ENCODE data around the gene HIBCH.
A peak's percentile ranks its signal among the peaks of the same experiment; 100 is the strongest.
"Not testable (repeated sequence)": the region's sequence is repeated elsewhere in the genome, so short reads cannot be mapped to it uniquely, and the experiment has no call there.

HIBCH gene

DNA sequence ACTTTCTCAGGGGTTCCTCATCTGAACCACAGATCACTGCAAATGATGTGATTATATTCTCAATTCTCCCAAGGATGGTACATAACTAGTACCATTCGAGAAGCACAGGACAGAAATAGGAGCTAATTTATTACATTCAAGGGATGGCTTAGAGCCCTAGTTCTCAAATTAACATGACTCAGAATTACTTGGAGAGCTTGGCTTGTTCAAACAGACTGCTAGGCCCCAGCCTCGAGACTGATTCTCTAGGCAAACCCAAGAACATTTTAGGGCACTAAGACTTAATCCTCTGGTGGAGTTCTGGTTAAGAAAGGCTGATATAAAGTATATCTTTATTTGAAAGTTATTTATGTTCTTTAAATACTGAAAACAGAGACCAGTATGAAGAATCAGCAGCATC is 35.8 kb downstream of the HIBCH start:
- peaks cover 3% of the 10 kb centered on the region for H3K9me3 Mint-ChIP-seq
- no peak overlapping the region for H3K4me3 Mint-ChIP-seq
- H3K36me3 Mint-ChIP-seq (ENCODE audit: low read depth), result peaks cover 73% of the 10 kb centered on the region
- no peaks in the 10 kb centered on the region for H3K4me1 Mint-ChIP-seq
- TF ChIP-seq, protein P1, sequence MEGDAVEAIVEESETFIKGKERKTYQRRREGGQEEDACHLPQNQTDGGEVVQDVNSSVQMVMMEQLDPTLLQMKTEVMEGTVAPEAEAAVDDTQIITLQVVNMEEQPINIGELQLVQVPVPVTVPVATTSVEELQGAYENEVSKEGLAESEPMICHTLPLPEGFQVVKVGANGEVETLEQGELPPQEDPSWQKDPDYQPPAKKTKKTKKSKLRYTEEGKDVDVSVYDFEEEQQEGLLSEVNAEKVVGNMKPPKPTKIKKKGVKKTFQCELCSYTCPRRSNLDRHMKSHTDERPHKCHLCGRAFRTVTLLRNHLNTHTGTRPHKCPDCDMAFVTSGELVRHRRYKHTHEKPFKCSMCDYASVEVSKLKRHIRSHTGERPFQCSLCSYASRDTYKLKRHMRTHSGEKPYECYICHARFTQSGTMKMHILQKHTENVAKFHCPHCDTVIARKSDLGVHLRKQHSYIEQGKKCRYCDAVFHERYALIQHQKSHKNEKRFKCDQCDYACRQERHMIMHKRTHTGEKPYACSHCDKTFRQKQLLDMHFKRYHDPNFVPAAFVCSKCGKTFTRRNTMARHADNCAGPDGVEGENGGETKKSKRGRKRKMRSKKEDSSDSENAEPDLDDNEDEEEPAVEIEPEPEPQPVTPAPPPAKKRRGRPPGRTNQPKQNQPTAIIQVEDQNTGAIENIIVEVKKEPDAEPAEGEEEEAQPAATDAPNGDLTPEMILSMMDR (IDR thresholded peaks at IDR 0.05; ENCODE audit: unreplicated experiment in 3 of 3), result no peak
- H3K27ac Mint-ChIP-seq, result no peak overlapping the region
- no peaks in the 10 kb centered on the region for H3K27me3 Mint-ChIP-seq (ENCODE audit: low read depth)

DNA sequence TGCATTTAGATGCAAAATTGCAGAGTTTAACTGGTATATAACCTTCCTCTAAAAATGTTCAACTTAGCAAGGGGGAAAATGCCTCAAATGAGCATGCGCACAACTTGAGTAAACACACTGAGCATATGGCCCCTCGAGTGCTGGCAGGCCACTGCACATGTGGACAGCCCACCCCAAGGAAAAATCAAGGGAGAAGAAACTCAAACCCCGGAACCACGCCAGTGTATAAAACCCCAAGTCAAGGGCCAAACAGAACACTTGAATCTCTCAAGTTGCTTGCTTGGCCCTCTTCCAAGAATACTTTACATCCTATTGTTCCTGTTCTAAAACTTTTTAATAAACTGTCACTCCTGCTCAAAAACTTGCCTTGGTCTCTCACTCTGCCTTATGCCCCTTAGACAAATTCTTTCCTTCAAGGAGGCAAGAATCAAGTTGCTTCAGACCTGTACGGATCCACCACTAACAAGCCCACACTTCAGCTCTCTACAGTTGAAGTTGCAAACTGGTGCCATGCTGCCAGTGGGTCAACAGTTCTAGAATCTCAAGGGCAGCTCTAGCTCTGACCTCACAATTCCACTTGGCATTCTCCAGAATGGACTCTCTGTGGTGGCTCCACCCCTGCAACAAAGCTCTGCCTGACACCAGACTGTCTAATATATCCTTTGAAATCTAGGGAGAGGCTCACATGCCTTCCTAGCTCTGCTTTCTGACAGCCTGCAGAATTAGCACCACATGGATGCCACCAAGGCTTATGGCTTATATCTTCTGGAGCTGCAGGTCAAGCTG is 38.9 kb downstream of the HIBCH start:
- peaks cover 72% of the 10 kb centered on the region for H3K36me3 Mint-ChIP-seq (ENCODE audit: low read depth)
- H3K27ac Mint-ChIP-seq, result no peak overlapping the region
- no peaks in the 10 kb centered on the region for H3K27me3 Mint-ChIP-seq (ENCODE audit: low read depth)
- H3K4me1 Mint-ChIP-seq, result no peaks in the 10 kb centered on the region
- H3K4me3 Mint-ChIP-seq, result no peak overlapping the region
- peaks cover 3% of the 10 kb centered on the region for H3K9me3 Mint-ChIP-seq
- TF ChIP-seq, protein P1 (IDR thresholded peaks at IDR 0.05; ENCODE audit: unreplicated experiment in 3 of 3), result no peak

DNA sequence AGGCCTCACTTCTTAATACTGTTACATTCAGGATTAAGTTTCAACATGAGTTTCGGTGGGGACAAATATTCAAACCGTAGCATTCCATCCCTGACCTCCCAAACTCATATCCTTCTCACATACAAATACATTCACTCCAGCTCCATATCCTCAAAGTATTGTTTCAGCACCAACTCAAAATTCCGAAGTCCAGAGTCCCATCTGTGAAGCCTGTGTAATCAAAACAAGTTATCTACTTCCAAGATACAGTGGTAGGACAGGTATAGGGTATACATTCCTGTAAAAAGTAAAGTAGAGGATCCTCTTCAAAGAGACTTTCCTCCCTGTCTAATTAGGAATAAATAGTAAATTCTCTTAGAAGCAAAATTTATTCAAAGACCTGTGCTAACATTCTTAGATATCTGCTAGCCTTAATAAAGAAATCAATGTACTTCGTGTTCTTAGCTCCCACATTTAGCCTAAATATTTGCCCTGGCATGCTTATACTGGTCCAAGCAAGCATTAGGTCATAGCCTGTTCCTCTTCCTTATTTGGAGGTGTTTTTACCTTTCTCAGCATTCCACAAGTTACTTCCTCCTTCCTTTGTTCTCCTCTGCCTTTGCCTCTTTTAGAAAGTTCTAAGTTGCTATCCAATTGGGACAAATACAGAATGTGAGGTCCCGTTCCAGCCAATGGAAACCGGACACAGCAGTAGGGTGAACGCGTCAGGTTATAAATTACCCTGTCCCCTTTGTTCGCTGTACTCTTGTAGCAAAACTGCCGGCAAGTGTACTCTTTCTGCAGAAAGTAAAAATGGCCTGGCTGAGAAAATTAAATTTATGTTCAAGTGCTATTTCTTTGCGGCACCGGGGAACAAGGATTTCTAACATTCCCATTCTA is 40.1 kb downstream of the HIBCH start:
- H3K27me3 Mint-ChIP-seq (ENCODE audit: low read depth), result not testable (repeated sequence)

DNA sequence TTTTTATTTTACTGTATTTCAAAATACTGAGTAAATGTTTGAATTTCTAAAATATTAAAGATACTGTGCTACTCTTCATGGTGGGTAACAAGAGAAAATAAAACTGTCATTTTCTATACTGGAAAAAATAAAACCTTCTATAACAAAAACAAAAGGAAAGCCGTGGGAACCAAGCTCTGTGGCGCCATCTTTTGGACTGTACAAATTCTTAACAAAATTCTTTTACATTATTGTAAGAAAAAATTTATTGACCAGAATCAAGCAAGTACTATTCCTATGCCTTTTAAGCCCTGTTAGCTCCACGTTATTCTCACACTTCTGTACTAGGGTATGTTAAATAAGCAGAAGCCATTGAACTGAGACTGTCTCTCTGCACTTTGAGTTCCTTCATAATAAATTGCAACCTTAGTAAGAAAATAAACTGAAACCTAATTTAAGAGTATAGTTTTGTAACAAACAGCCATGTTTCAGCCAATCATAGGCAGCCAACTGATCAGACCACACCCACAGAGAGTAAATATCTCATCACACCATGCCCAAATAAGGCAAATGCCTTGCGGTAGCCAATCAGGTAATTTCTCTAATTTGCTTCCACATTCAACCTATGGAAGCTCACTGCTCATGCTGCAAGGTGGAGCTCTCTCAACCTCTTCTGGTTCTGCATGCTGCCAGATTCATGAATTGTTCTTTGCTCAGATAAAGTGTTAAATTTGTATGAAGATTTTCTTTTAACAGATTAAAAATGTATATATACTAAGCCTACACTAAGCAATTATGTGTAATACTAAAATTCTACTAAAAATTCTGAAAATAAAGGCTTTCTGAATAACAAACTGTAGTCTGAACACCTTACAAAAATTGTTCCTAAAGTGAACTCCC is 42.2 kb downstream of the HIBCH start:
- Mint-ChIP-seq H3K4me3 (no peak overlapping the region), H3K4me1 (no peaks in the 10 kb centered on the region), H3K9me3 (peaks cover 3% of the 10 kb centered on the region), H3K36me3 (ENCODE audit: low read depth) (peaks cover 73% of the 10 kb centered on the region), H3K27me3 (ENCODE audit: low read depth) (no peaks in the 10 kb centered on the region), H3K27ac (no peak overlapping the region)
- TF ChIP-seq, protein P1 (IDR thresholded peaks at IDR 0.05; ENCODE audit: unreplicated experiment in 3 of 3), result peak in 2 of 3 experiments; percentile 42 to 67

More for the DNA sequence above, 40.1 kb downstream of the HIBCH start:
- H3K27ac Mint-ChIP-seq, H3K9me3 Mint-ChIP-seq, H3K4me1 Mint-ChIP-seq, H3K4me3 Mint-ChIP-seq: not testable (repeated sequence)
- peaks cover 76% of the 10 kb centered on the region for H3K36me3 Mint-ChIP-seq (ENCODE audit: low read depth)

DNA sequence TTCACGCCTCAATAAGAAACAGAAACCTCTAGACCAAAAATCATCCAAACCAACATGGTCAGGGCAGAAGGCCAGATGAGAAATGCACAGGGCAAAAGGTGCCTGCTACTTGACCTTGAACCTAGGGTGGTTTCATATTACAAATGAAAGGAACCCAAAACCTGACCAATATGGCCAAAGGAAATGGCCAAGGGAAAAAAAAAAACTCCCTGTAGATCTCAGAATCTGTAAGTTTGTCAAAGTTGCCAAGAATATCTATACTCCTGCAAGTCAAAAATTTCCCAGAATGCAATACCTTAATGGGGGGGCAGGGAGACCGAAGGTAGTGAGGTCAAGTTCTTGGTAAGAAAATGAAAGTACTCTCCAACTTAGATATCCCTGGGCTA is 47.2 kb downstream of the HIBCH start:
- Mint-ChIP-seq H3K9me3 (no peaks in the 10 kb centered on the region), H3K4me3 (no peak overlapping the region), H3K4me1 (no peaks in the 10 kb centered on the region), H3K27ac (no peak overlapping the region), H3K36me3 (ENCODE audit: low read depth) (peaks cover 59% of the 10 kb centered on the region), H3K27me3 (ENCODE audit: low read depth) (no peaks in the 10 kb centered on the region)
- TF ChIP-seq, protein P1 (IDR thresholded peaks at IDR 0.05; ENCODE audit: unreplicated experiment in 3 of 3), result no peak
